ENCODE results near the gene MLX.
"Not testable (repeated sequence)": the region's sequence is repeated elsewhere in the genome, so short reads cannot be mapped to it uniquely, and the experiment has no call there.

MLX gene

GRCh38 chr17:42581744-42582270 is 14.9 kb downstream of the MLX start:
- no peak for DNase-seq

GRCh38 chr17:42584880-42585279 is 18.0 kb downstream of the MLX start:
- no peak for DNase-seq

GRCh38 chr17:42585353-42585752 is 18.5 kb downstream of the MLX start:
- no peak for DNase-seq

GRCh38 chr17:42586514-42587230 is 19.8 kb downstream of the MLX start:
- no peak for DNase-seq

DNA sequence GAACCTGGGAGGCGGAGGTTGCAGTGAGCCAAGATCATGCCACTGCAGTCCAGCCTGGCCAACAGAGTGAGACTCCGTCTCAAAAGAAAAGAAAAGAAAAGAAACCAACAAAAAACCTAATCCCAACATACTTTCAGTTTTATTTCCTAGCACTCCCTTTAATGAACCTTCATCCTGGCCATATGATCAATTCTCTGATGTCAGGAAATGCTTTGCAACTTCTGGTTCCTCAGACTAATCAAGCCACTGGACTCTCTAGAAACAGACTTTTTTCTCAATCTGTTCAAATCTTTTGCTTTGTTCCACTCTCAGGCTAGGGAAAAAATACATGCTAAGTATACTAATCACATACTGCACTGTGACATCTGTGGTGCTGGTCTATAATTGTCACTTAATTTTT is 24.0 kb downstream of the MLX start:
- DNase-seq = no peak

DNA sequence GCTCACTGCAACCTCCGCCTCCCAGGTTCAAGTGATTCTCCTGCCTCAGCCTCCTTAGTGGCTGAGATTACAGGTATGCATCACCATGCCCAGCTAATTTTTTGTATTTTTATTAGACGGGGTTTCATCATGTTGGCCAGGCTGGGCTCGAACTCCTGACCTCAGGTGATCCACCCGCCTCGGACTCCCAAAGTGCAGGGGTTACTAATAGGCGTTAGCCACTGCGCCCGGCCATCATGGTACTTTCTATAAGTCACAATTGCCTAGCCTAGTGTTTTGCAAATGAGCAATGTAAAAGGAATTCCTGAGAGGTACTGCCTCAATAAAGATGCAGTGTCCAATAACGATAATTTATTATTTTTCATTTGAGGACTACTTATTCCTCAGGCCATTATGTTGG is 24.5 kb downstream of the MLX start:
- DNase-seq = no peak

GRCh38 chr17:42596386-42596785 is 29.5 kb downstream of the MLX start:
- no peak for DNase-seq

GRCh38 chr17:42598905-42599304 is 32.0 kb downstream of the MLX start:
- no peak for DNase-seq

GRCh38 chr17:42603318-42603717 is 36.4 kb downstream of the MLX start:
- no peak for DNase-seq

DNA sequence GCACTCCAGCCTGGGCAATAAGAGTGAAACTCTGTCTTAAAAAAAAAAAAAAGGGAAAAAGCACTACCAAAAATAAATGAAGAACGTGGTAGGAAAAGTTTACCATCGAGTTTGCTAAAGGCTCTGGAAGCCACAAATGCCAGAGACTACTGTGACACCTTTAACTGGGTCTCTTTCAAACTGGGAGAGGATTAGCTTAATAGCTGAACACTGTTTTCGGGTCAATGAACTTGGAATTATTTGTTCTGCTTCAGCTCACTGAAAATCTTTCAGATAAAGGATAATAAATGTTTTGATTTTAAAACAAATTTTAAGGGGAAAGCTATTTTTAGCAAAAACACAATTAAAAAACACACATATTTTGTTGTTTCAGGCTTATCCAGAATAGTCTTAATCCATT is 40.9 kb downstream of the MLX start:
- no peak for DNase-seq

- no peak for DNase-seq
These were observed 41.6 kb downstream of the MLX start for GRCh38 chr17:42608305-42609181.

DNA sequence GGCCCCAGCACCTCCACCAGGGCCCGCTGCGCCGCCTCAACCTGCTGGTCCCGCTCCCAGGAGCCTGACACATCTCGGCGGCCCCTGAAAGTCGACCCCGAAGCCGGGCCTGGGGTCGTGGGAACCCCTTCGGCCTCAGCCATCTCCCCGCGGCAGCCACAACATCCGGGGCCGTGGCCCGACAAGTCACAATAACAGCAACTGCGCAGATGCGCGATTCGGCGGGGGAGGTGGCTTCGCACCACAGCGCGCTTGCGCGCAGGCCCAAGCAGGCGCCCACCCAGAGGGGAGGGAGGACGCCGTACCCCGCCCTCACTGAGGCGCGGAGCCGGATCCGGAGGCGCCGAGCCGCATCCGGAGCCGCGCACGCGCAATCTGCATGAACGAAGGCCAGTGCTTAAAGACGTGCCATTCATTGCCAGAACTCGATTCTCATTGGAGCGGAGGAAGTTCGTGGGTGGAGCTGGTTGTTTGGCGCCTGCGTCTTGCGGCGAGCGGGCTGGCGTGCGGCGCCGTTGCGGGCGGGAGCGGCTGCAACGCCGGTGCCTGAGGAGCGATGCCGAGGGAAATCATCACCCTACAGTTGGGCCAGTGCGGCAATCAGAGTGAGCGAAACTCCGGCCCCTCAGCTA is 42.4 kb downstream of the MLX start, which contains the start of the genes RETREG3 and TUBG1:
Gene RETREG3 (minus strand): TSS at position 193 of the 632 bp plus-strand sequence. CDS start 50 bp downstream, at position 143.
Gene TUBG1 (plus strand): TSS at position 502 of the 632 bp plus-strand sequence. CDS start 55 bp downstream, at position 557.
- DNase-seq = peak; percentile 98

DNA sequence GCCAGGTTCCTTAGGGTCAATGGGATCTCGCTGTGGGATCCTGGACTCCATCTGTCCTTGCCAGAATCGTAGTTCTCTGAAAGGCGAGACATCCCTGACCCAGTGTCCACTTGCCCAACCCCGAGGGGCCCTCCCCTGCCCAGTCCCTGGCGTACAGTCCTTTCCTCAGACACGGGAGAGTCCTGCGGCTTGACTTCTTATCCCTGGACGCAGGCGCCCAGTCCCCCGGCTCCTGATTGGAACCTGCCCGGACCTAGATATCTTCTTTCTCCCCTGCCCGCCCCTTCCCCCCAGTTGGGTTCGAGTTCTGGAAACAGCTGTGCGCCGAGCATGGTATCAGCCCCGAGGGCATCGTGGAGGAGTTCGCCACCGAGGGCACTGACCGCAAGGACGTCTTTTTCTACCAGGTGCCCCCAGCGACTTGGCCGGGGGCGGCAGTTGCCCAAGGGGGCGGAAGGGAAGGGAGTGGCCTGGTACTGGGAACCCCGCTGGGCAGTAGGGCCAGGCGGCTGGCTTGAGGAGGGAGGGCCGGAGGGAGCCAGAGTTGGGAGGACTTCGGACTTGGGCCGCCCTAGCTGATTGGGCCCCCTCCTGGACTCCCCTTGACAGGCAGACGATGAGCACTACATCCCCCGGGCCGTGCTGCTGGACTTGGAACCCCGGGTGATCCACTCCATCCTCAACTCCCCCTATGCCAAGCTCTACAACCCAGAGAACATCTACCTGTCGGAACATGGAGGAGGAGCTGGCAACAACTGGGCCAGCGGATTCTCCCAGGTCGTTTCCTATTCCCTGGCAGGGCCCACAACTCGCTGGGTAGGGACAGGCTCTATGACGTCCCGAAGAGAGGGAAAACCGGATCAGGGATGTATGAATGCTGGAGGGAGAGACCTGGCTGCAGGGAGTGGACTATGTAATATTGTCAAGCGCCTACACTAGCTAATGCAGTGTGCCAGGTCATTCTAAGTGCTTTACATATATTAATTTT is 43.2 kb downstream of the MLX start:
- not testable (repeated sequence) for DNase-seq

GRCh38 chr17:42612013-42612412 is 45.1 kb downstream of the MLX start:
- no peak for DNase-seq

GRCh38 chr17:42613699-42614295 is 46.9 kb downstream of the MLX start:
- DNase-seq = no peak

- no peak for DNase-seq
These were observed 51.1 kb downstream of the MLX start for GRCh38 chr17:42617956-42618431.

DNA sequence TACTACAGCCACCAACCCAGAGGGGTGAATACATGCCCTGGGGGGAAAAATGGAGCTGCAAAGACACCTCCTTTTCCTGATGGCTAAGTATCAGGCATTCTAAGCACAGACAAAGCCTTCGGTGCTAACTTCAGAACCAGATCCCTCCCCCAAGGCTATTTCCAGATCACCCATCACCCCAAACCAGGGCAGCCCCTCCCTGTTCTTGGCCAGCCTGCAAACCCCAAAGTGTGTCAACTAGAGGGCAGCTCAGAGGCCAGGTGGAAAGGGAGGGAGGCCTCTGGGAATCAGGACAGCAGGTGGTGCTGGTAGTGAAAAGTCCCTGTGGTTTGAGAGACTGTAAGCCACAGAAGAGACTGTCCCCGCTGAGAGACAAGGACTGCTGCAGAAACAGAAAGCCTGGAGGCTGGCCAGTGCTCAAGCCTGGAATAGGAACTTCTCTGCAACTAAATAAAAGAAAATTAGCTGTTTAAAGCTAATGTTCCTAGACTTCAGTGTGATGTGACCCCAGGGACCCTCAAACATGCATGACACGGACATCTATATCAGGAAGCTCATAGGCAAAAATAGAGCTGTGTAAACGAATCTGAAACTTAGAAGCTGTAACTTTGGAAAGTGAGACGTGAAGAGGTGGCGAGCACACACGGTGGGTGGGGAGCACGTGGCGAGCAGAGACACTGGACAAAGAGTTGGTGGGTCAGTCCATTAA is 51.7 kb downstream of the MLX start:
- DNase-seq = peak; percentile 26

- not testable (repeated sequence) for DNase-seq
These were observed 55.1 kb downstream of the MLX start for GRCh38 chr17:42621987-42622386.
